CD4-positive, alpha-beta memory T cell (primary cell): Measurements from ENCODE around the gene KIF5A. TPM values are rescaled to one million over a fixed set of nuclear protein-coding genes. Genes with fewer than 3 reads are reported as not detected.
A peak's percentile ranks its signal among the peaks of the same experiment; 100 is the strongest.

Experiments
- CTCF ChIA-PET: fragments of 350-600 bp; sonication (Branson Sonifier 250); formaldehyde crosslinking; loops from one replicate; lab custom pipeline; 2021; ENCODE audit warnings: inconsistent platforms; ENCODE audit not compliant: partially characterized antibody; lab: Charles Lee
- POLR2A ChIA-PET: fragments of 350-600 bp; sonication (Branson Sonifier 250); formaldehyde crosslinking; loops from one replicate; lab custom pipeline; 2021; ENCODE audit not compliant: partially characterized antibody; lab: Charles Lee
- DNase-seq, 5 donors: peaks; one replicate each; pipeline versions ENCODE4 v3.0.0 to v3.0.0-alpha.2; 2020 to 2022; ENCODE audit warnings: mixed read lengths in 1 of 5
- H3K27ac ChIP-seq: one replicate; pipeline ENCODE4 v1.7.0; 2013; ENCODE audit warnings: low read depth, low read length
- H3K27me3 ChIP-seq: 2 replicates; pipeline ENCODE4 v1.7.0; 2013; ENCODE audit warnings: mild to moderate bottlenecking, low read length, moderate library complexity; ENCODE audit not compliant: insufficient read depth
- H3K36me3 ChIP-seq: 2 replicates; pipeline ENCODE4 v1.7.0; 2013; ENCODE audit warnings: mild to moderate bottlenecking, low read length, moderate library complexity; ENCODE audit not compliant: insufficient read depth
- H3K4me1 ChIP-seq: 2 replicates; pipeline ENCODE4 v1.7.0; 2013; ENCODE audit warnings: mild to moderate bottlenecking, low read length, moderate library complexity; ENCODE audit not compliant: insufficient read depth
- H3K4me3 ChIP-seq, 2 donors: one replicate each; pipeline ENCODE4 v1.7.0; 2013; ENCODE audit warnings: low read length in 2 of 2, mild to moderate bottlenecking in 1 of 2
- H3K9me3 ChIP-seq, 2 donors: one replicate each; pipeline ENCODE4 v1.7.0; 2013; ENCODE audit warnings: low read length in 2 of 2, control low read depth in 1 of 2; ENCODE audit not compliant: control insufficient read depth in 1 of 2
- H3K27ac Mint-ChIP-seq, 7 donors: one replicate each; pipeline ENCODE4 v1.8.0; 2020 to 2021; ENCODE audit warnings: mixed read lengths in 7 of 7, mild to moderate bottlenecking in 6 of 7, inconsistent platforms in 3 of 7, moderate library complexity in 3 of 7
- H3K27me3 Mint-ChIP-seq, 2 donors: one replicate each; pipeline ENCODE4 v1.8.0; 2020 to 2021; ENCODE audit warnings: mixed read lengths in 2 of 2
- H3K36me3 Mint-ChIP-seq, 2 donors: one replicate each; pipeline ENCODE4 v1.8.0; 2020 to 2021; ENCODE audit warnings: mixed read lengths in 2 of 2, inconsistent platforms in 1 of 2, mild to moderate bottlenecking in 1 of 2
- H3K4me1 Mint-ChIP-seq, 4 donors: one replicate each; pipeline ENCODE4 v1.8.0; 2020 to 2021; ENCODE audit warnings: mixed read lengths in 4 of 4, mild to moderate bottlenecking in 1 of 4
- H3K4me3 Mint-ChIP-seq, 8 donors: one replicate each; pipeline ENCODE4 v1.8.0; 2020 to 2021; ENCODE audit warnings: mixed read lengths in 8 of 8, mild to moderate bottlenecking in 7 of 8, moderate library complexity in 6 of 8, inconsistent platforms in 3 of 8
- H3K9me3 Mint-ChIP-seq, 8 donors: one replicate each; pipeline ENCODE4 v1.8.0; 2020 to 2021; ENCODE audit warnings: mixed read lengths in 8 of 8, mild to moderate bottlenecking in 5 of 8, inconsistent platforms in 3 of 8, moderate library complexity in 1 of 8
- intact Hi-C: fragments of 100-400 bp; cut with micrococcal nuclease; formaldehyde crosslinking; loops from one replicate; pipeline ENCODE4 v1.15.1; 2023
- polyA plus RNA-seq, 2 donors: library from polyadenylated mRNA; unstranded; fragments of 300-500 nt; fragmentation: Illumina TruSeq; gene quantifications; one replicate each; pipeline ENCODE4 v1.2.3, GENCODE V29; 2021
- total RNA-seq, 2 experiments: library from RNA; stranded (reverse); gene quantifications; one replicate each; pipeline ENCODE4 v1.2.3, GENCODE V29; 2021

Gene KIF5A
- total and polyA plus RNA-seq, 4 experiments from 2014 or later: 0.96 to 1.00 TPM; not detected in 2

GRCh38 chr12:57575771-57576612 lies 26.1 kb downstream of the KIF5A start:
- ChIA-PET POLR2A (no interaction called here), CTCF (interaction anchor here (0.8 to 2.0 kb wide), 6 partner anchors 8 to 166 kb away, joined by 3 to 6 read pairs (median 4); partner anchors contain the start of gene GLI1)
- H3K27me3 ChIP-seq: no peaks in the 10 kb centered on the region
- H3K4me1 ChIP-seq: no peaks in the 10 kb centered on the region
- Mint-ChIP-seq H3K27me3 (peaks cover 0 to 3% of the 10 kb centered on the region in 2 donors), H3K36me3 (peaks cover 0 to 3% of the 10 kb centered on the region in 2 donors), H3K27ac (peak overlapping the region in 1 of 7 donors; percentile 42), H3K9me3 (no peaks in the 10 kb centered on the region), H3K4me3 (no peak overlapping the region), H3K4me1 (no peaks in the 10 kb centered on the region)
- H3K4me3 ChIP-seq: no peak overlapping the region
- no peak for DNase-seq
- H3K27ac ChIP-seq: no peak overlapping the region
- no peaks in the 10 kb centered on the region for H3K9me3 ChIP-seq
- intact Hi-C loops: no loop called here
- no peaks in the 10 kb centered on the region for H3K36me3 ChIP-seq

- Histone ChIP-seq H3K4me3 (no peak overlapping the region), H3K36me3 (no peaks in the 10 kb centered on the region), H3K9me3 (no peaks in the 10 kb centered on the region), H3K27ac (no peak overlapping the region), H3K27me3 (no peaks in the 10 kb centered on the region), H3K4me1 (no peaks in the 10 kb centered on the region)
- Mint-ChIP-seq H3K27ac (no peak overlapping the region), H3K4me1 (no peaks in the 10 kb centered on the region), H3K9me3 (no peaks in the 10 kb centered on the region), H3K36me3 (peaks cover 0 to 3% of the 10 kb centered on the region in 2 donors), H3K4me3 (no peak overlapping the region), H3K27me3 (peaks cover 0 to 3% of the 10 kb centered on the region in 2 donors)
- DNase-seq: no peak
- intact Hi-C loops: no loop called here
- POLR2A ChIA-PET: no interaction called here
- CTCF ChIA-PET: interaction anchor here (1.1 to 1.8 kb wide), 3 partner anchors 8 to 165 kb away, joined by 3 to 6 read pairs (median 4); no protein-coding TSS in a partner anchor
Measured at GRCh38 chr12:57576613-57577160, 26.8 kb downstream of the KIF5A start.

GRCh38 chr12:57577981-57578758 lies 28.3 kb downstream of the KIF5A start:
- H3K9me3 Mint-ChIP-seq: no peaks in the 10 kb centered on the region
- no peaks in the 10 kb centered on the region for H3K36me3 Mint-ChIP-seq
- Histone ChIP-seq H3K27me3 (no peaks in the 10 kb centered on the region), H3K4me3 (no peak overlapping the region), H3K36me3 (no peaks in the 10 kb centered on the region), H3K27ac (no peak overlapping the region), H3K4me1 (no peaks in the 10 kb centered on the region), H3K9me3 (no peaks in the 10 kb centered on the region)
- intact Hi-C loops: no loop called here
- H3K4me1 Mint-ChIP-seq: peaks cover under 1 to 2% (median 1%) of the 10 kb centered on the region in 4 donors
- ChIA-PET POLR2A (no interaction called here), CTCF (no interaction called here)
- H3K27me3 Mint-ChIP-seq: peaks cover 2 to 3% of the 10 kb centered on the region in 2 donors
- H3K4me3 Mint-ChIP-seq: no peak overlapping the region
- no peak overlapping the region for H3K27ac Mint-ChIP-seq
- no peak for DNase-seq

GRCh38 chr12:57579011-57579410 lies 29.2 kb downstream of the KIF5A start:
- H3K27ac ChIP-seq: no peak overlapping the region
- H3K4me1 ChIP-seq: no peaks in the 10 kb centered on the region
- no peaks in the 10 kb centered on the region for H3K9me3 Mint-ChIP-seq
- no peak overlapping the region for H3K4me3 Mint-ChIP-seq
- H3K36me3 Mint-ChIP-seq: no peaks in the 10 kb centered on the region
- no peak for DNase-seq
- peaks cover 3 to 7% (median 5%) of the 10 kb centered on the region in 4 donors for H3K4me1 Mint-ChIP-seq
- H3K27me3 Mint-ChIP-seq: peaks cover 6% of the 10 kb centered on the region in 2 donors
- no peaks in the 10 kb centered on the region for H3K27me3 ChIP-seq
- CTCF ChIA-PET: interaction anchor here (6.8 kb wide), 1 partner anchor 52 kb away, joined by 124 read pairs; the partner anchor contains the start of gene B4GALNT1
- POLR2A ChIA-PET: no interaction called here
- no peak overlapping the region for H3K4me3 ChIP-seq
- no peak overlapping the region for H3K27ac Mint-ChIP-seq
- H3K36me3 ChIP-seq: no peaks in the 10 kb centered on the region
- H3K9me3 ChIP-seq: no peaks in the 10 kb centered on the region
- intact Hi-C loops: no loop called here

GRCh38 chr12:57579677-57580465 lies 30.0 kb downstream of the KIF5A start:
- Mint-ChIP-seq H3K4me1 (peaks cover 3 to 7% (median 5%) of the 10 kb centered on the region in 4 donors), H3K36me3 (no peaks in the 10 kb centered on the region), H3K4me3 (no peak overlapping the region), H3K9me3 (no peaks in the 10 kb centered on the region), H3K27ac (peak overlapping the region in 2 of 7 donors; percentile 31 to 46), H3K27me3 (peaks cover 6 to 9% of the 10 kb centered on the region in 2 donors)
- intact Hi-C loops: no loop called here
- no peaks in the 10 kb centered on the region for H3K36me3 ChIP-seq
- no peaks in the 10 kb centered on the region for H3K9me3 ChIP-seq
- no peak overlapping the region for H3K27ac ChIP-seq
- no peaks in the 10 kb centered on the region for H3K4me1 ChIP-seq
- ChIA-PET POLR2A (interaction anchor here (1.0 kb wide), 1 partner anchor 121 kb away, joined by 3 read pairs; no protein-coding TSS in a partner anchor), CTCF (interaction anchor here (1.0 to 6.8 kb wide), 5 partner anchors 28 to 121 kb away, joined by 3 to 124 read pairs (median 50); partner anchors contain the start of gene B4GALNT1)
- DNase-seq: no peak
- no peaks in the 10 kb centered on the region for H3K27me3 ChIP-seq
- no peak overlapping the region for H3K4me3 ChIP-seq

GRCh38 chr12:57580466-57580795 lies 30.6 kb downstream of the KIF5A start:
- Histone ChIP-seq H3K27ac (no peak overlapping the region), H3K4me3 (no peak overlapping the region), H3K27me3 (no peaks in the 10 kb centered on the region), H3K36me3 (no peaks in the 10 kb centered on the region), H3K9me3 (no peaks in the 10 kb centered on the region), H3K4me1 (no peaks in the 10 kb centered on the region)
- ChIA-PET POLR2A (interaction anchor here (1.0 to 1.2 kb wide), 2 partner anchors 11 to 122 kb away, joined by 3 read pairs; partner anchors contain the start of gene PIP4K2C), CTCF (interaction anchor here (0.8 to 6.8 kb wide), 6 partner anchors 10 to 122 kb away, joined by 3 to 124 read pairs (median 28); partner anchors contain the start of gene B4GALNT1)
- Mint-ChIP-seq H3K9me3 (peaks cover 0 to 2% (median 0%) of the 10 kb centered on the region in 8 donors), H3K36me3 (no peaks in the 10 kb centered on the region), H3K27ac (peak overlapping the region in 2 of 7 donors; percentile 31 to 46), H3K4me3 (no peak overlapping the region), H3K27me3 (peaks cover 6 to 9% of the 10 kb centered on the region in 2 donors), H3K4me1 (peaks cover 3 to 7% (median 5%) of the 10 kb centered on the region in 4 donors)
- intact Hi-C loops: no loop called here
- no peak for DNase-seq
